Ectodermal cell (in vitro differentiated cells): ENCODE data around the gene ATP8A1. TPM values are rescaled to one million over a fixed set of nuclear protein-coding genes. Genes with fewer than 3 reads are reported as not detected.
"Not testable (repeated sequence)": the region's sequence is repeated elsewhere in the genome, so short reads cannot be mapped to it uniquely, and the experiment has no call there.

ENCODE experiments used
- H3K27ac ChIP-seq: 2 replicates; pipeline ENCODE4 v1.7.0; 2013; ENCODE audit warnings: mild to moderate bottlenecking, low read depth, low read length; ENCODE audit not compliant: insufficient read depth, poor library complexity, severe bottlenecking
- H3K27me3 ChIP-seq: 2 replicates; pipeline ENCODE4 v1.7.0; 2013; ENCODE audit warnings: mild to moderate bottlenecking, low read length; ENCODE audit not compliant: insufficient read depth, control insufficient read depth, poor library complexity, severe bottlenecking
- H3K36me3 ChIP-seq: one replicate; pipeline ENCODE4 v1.7.0; 2013; ENCODE audit warnings: low read length; ENCODE audit not compliant: control insufficient read depth, insufficient read depth
- H3K4me1 ChIP-seq: one replicate; pipeline ENCODE4 v1.7.0; 2013; ENCODE audit warnings: low read length; ENCODE audit not compliant: control insufficient read depth, insufficient read depth
- H3K4me3 ChIP-seq: 2 replicates; pipeline ENCODE4 v1.7.0; 2013; ENCODE audit warnings: low read depth, low read length, control low read depth; ENCODE audit not compliant: insufficient read depth
- H3K9me3 ChIP-seq: 2 replicates; pipeline ENCODE4 v1.7.0; 2013; ENCODE audit warnings: mild to moderate bottlenecking, low read length, moderate library complexity; ENCODE audit not compliant: control insufficient read depth
- WGBS, 2 experiments: methylation state at CpG; one replicate each; pipeline ENCODE4 v1.1.7; 2013; ENCODE audit warnings: missing lambda C conversion rate in 2 of 2; 5-methylcytosine and 5-hydroxymethylcytosine counted together
- polyA plus RNA-seq, 4 experiments: library from polyadenylated mRNA; stranded (reverse); fragments of 50-300 nt; gene quantifications; one replicate each; pipeline ENCODE4 v1.2.3, GENCODE V29; 2013

Gene ATP8A1
- 23.1 TPM for polyA plus RNA-seq (2013, experiment 1 of 4)
- polyA plus RNA-seq (2013, experiment 2 of 4): 36.6 TPM
- 22.3 TPM for polyA plus RNA-seq (2013, experiment 3 of 4)
- 28.5 TPM for polyA plus RNA-seq (2013, experiment 4 of 4)

GRCh38 chr4:42656944-42657792, at the start of gene ATP8A1:
ATP8A1 (minus strand) TSS chr4:42657105; CDS start chr4:42656873, 232 bp downstream.
- peak within 1 kb of the TSS; percentile 73 for H3K4me3 ChIP-seq
- no peaks in the 10 kb centered on the region for H3K27me3 ChIP-seq
- H3K36me3 ChIP-seq: no peaks in the 10 kb centered on the region
- WGBS, 2 experiments: 1% methylated on average over 74 of the region's 74 CpGs
- peaks cover 7% of the 10 kb centered on the region for H3K4me1 ChIP-seq
- H3K9me3 ChIP-seq: no peaks in the 10 kb centered on the region
- H3K27ac ChIP-seq: peak within 1 kb of the TSS; percentile 99

- no peaks in the 10 kb centered on the region for H3K9me3 ChIP-seq
- no peak overlapping the region for H3K4me3 ChIP-seq
- H3K36me3 ChIP-seq: no peaks in the 10 kb centered on the region
- WGBS, 2 experiments: 100% methylated on average over 3 to 4 of the region's 4 CpGs
- H3K27ac ChIP-seq: no peak overlapping the region
- H3K27me3 ChIP-seq: no peaks in the 10 kb centered on the region
- peaks cover 5% of the 10 kb centered on the region for H3K4me1 ChIP-seq
Measured at GRCh38 chr4:42706086-42706485, 49.2 kb upstream of the ATP8A1 start.

GRCh38 chr4:42703813-42704212, 46.9 kb upstream of the ATP8A1 start:
- WGBS, 2 experiments: 91 to 94% methylated on average over 5 of the region's 5 CpGs
- Histone ChIP-seq H3K27ac (no peak overlapping the region), H3K9me3 (no peaks in the 10 kb centered on the region), H3K4me1 (no peaks in the 10 kb centered on the region), H3K27me3 (no peaks in the 10 kb centered on the region), H3K4me3 (no peak overlapping the region), H3K36me3 (no peaks in the 10 kb centered on the region)

- Histone ChIP-seq H3K27me3 (no peaks in the 10 kb centered on the region), H3K4me3 (no peak overlapping the region), H3K27ac (no peak overlapping the region), H3K36me3 (no peaks in the 10 kb centered on the region), H3K4me1 (no peaks in the 10 kb centered on the region), H3K9me3 (no peaks in the 10 kb centered on the region)
- WGBS, 2 experiments: 87 to 100% methylated on average over 2 of the region's 3 CpGs
Measured at GRCh38 chr4:42702895-42703294, 46.0 kb upstream of the ATP8A1 start.

- H3K27me3 ChIP-seq, H3K36me3 ChIP-seq, H3K4me1 ChIP-seq, H3K27ac ChIP-seq, H3K9me3 ChIP-seq, H3K4me3 ChIP-seq: not testable (repeated sequence)
- WGBS, 2 experiments: 95 to 96% methylated on average over 7 of the region's 7 CpGs
Measured at GRCh38 chr4:42701780-42702179, 44.9 kb upstream of the ATP8A1 start.

GRCh38 chr4:42690537-42690936, 33.6 kb upstream of the ATP8A1 start:
- WGBS, 2 experiments: no CpG with 5 or more reads among the region's 1 CpG
- Histone ChIP-seq H3K36me3 (no peaks in the 10 kb centered on the region), H3K4me1 (no peaks in the 10 kb centered on the region), H3K27me3 (no peaks in the 10 kb centered on the region), H3K9me3 (no peaks in the 10 kb centered on the region), H3K27ac (no peak overlapping the region), H3K4me3 (no peak overlapping the region)

GRCh38 chr4:42683393-42683792, 26.5 kb upstream of the ATP8A1 start:
- H3K27ac ChIP-seq: no peak overlapping the region
- H3K4me1 ChIP-seq: no peaks in the 10 kb centered on the region
- H3K4me3 ChIP-seq: no peak overlapping the region
- H3K9me3 ChIP-seq: no peaks in the 10 kb centered on the region
- H3K27me3 ChIP-seq: no peaks in the 10 kb centered on the region
- no peaks in the 10 kb centered on the region for H3K36me3 ChIP-seq

- Histone ChIP-seq H3K27ac (no peak overlapping the region), H3K36me3 (no peaks in the 10 kb centered on the region), H3K27me3 (no peaks in the 10 kb centered on the region), H3K4me1 (no peaks in the 10 kb centered on the region), H3K4me3 (no peak overlapping the region), H3K9me3 (no peaks in the 10 kb centered on the region)
- 100% methylated on average over 1 of the region's 1 CpG; no CpG with 5 or more reads in 1 of the 2 experiments for WGBS, 2 experiments
Measured at GRCh38 chr4:42678512-42678911, 21.6 kb upstream of the ATP8A1 start.

- Histone ChIP-seq H3K27me3 (no peaks in the 10 kb centered on the region), H3K9me3 (no peaks in the 10 kb centered on the region), H3K27ac (no peak overlapping the region), H3K4me3 (no peak overlapping the region), H3K4me1 (no peaks in the 10 kb centered on the region), H3K36me3 (no peaks in the 10 kb centered on the region)
- 96 to 97% methylated on average over 8 of the region's 8 CpGs for WGBS, 2 experiments
Measured at GRCh38 chr4:42676066-42676951, 19.4 kb upstream of the ATP8A1 start.

- Histone ChIP-seq H3K27ac (no peak overlapping the region), H3K36me3 (no peaks in the 10 kb centered on the region), H3K27me3 (no peaks in the 10 kb centered on the region), H3K4me3 (no peak overlapping the region), H3K4me1 (no peaks in the 10 kb centered on the region), H3K9me3 (no peaks in the 10 kb centered on the region)
- WGBS, 2 experiments: 88 to 97% methylated on average over 2 of the region's 2 CpGs
Measured at GRCh38 chr4:42673082-42673425, 16.1 kb upstream of the ATP8A1 start.
